Hematopoietic multipotent progenitor cell treated with erythropoietin and hydrocortisone succinate and interleukin-3 and kit ligand, for 8 days (in vitro differentiated cells): ENCODE results near the gene P2RY8.
"Not testable (repeated sequence)": the region's sequence is repeated elsewhere in the genome, so short reads cannot be mapped to it uniquely, and the experiment has no call there.

Experiments used
- DNase-seq: peaks from one replicate; pipeline ENCODE4 v3.0.0-alpha.2; 2015

The P2RY8 gene

DNA sequence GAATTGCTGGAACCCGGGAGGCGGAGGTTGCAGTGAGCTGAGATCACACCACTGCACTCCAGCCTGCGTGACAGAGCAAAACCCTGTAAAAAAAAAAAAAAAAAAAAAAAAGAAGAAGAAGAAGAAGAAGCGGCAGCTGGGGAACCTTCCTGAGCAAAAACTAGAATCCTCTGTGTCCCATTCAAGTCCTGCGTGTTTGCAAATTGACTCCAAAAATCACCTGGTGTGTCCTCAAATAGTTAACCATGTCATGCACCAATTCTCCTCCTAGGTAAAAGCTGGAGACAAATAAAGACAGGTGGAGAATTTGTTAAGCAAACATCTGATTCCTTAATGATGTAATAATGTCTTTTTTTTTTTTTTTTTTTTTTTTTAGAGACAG is 52.4 kb downstream of the P2RY8 start:
- no peak for DNase-seq

- no peak for DNase-seq
Measured at GRCh38 chrX:1483843-1484637, 52.9 kb downstream of the P2RY8 start.

- DNase-seq, result not testable (repeated sequence)
Measured at GRCh38 chrX:1482530-1482928, 54.5 kb downstream of the P2RY8 start.

GRCh38 chrX:1481636-1482529 is 55.1 kb downstream of the P2RY8 start:
- DNase-seq, result peak; percentile 85

GRCh38 chrX:1480082-1480785 is 56.8 kb downstream of the P2RY8 start:
- no peak for DNase-seq

DNA sequence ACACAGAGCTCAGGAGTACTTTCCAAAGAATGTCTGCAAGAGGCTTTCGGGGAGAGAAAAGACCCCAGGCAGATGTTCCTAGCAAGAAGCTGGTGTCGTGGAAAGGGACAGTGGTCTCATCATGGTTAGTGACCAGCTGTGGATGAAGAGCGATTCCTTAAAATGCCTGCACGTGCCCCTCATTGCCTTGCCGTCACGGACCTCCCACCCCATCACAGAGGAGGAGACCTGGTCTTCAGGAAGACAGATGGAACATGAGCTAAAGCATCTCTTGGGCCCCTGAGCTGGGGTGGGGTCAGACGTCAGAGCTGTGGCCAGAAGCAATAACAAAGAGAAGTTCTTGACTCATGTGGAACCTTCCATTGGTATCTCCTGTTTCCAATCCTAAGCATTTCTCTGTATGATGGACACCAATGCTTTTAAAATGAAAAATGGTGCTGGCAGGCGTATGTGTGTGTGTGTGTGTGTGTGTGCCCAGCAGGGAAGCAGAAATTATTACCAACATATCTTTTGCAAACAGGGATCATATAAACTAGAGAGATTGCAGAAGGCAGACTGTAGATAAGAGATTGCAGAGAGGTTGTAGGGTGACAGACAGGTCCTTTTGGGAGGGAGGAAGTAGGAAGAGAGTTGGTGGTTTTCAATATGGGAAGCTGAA is 59.1 kb downstream of the P2RY8 start:
- peak; percentile 82 for DNase-seq

DNA sequence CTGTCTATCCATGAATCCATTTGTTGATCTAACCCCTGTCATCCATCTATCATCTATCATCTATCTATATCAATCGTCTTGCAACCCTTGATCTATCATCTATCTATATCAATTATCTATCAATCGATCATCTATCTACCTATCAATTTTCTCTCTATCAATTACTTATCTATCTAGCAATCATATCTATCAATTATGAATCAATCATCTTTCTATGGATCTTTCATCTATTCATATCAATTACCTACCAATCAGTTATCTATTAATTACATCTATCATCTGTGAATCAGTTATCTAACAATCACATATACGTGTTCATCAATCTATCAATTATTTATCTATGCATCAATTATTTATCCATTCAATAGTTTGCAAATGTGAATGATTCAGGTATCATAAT is 59.8 kb downstream of the P2RY8 start:
- no peak for DNase-seq

- no peak for DNase-seq
Measured at GRCh38 chrX:1476682-1477081, 60.3 kb downstream of the P2RY8 start.

- DNase-seq, result no peak
Measured at GRCh38 chrX:1475881-1476280, 61.1 kb downstream of the P2RY8 start.

- no peak for DNase-seq
Measured at GRCh38 chrX:1475481-1475880, 61.5 kb downstream of the P2RY8 start.

DNA sequence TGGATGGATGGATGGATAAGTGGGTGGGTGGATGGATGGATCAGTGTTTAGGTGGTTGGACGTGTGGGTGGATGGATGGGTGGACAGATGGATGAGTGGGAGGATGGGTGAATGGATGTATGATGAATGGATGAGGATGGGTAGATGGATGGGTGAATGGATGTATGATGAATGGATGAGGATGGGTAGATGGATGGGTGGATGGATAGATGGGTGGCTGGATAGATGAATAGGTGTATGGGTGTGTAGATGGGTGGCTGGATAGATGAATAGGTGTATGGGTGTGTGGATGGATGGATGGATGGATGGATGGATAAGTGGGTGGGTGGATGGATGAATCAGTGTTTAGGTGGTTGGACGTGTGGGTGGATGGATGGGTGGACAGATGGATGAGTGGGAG is 62.4 kb downstream of the P2RY8 start:
- not testable (repeated sequence) for DNase-seq

DNA sequence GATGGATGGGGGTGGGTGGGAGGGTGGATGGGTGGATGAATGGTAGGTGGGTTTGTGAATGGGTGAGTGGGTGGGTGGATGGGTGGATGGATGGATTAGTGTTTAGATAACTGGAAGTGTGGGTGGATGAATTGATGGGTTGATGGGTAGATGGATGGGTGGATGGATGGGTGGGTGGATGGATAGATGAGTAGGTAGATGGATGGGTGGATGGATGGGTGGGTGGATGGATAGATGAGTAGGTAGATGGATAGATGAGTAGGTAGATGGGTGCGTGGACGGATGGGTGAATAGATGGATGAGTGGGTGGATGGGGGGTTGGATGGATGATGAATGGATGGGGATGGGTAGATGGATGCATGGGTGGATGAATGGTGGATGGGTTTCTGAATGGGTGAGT is 64.0 kb downstream of the P2RY8 start:
- no peak for DNase-seq

- peak; percentile 90 for DNase-seq
Measured at GRCh38 chrX:1468250-1468772, 68.7 kb downstream of the P2RY8 start.

DNA sequence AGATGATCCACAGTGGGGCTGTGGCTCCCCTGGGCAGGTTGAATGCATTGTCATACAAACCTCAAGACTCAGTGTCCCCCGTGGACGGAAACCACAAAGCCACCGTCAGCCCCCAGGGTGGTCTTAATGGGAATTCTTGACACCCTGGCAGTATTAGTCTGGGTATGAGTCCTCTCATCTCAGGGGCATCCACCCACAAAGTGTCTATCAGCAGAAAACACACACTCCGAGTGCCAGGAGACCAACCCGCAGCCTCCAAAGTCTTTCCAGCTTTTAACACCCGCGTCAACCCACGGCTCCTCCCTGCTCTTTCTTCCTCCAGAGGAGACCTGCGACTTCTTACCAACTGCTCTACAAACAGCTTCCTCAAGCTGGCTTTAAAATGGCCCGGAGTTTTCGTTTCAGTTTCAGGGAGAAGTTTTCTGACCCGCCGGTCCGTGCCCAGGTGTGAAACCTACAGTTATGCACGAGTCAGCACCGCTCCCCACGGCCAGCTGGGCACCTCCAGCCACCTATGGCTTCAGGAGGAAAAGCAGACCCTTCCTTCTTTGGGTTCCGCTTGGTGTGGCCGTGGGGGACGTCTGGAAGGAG is 69.9 kb downstream of the P2RY8 start:
- peak; percentile 49 for DNase-seq

GRCh38 chrX:1466232-1466661 is 70.7 kb downstream of the P2RY8 start:
- DNase-seq, result no peak

DNA sequence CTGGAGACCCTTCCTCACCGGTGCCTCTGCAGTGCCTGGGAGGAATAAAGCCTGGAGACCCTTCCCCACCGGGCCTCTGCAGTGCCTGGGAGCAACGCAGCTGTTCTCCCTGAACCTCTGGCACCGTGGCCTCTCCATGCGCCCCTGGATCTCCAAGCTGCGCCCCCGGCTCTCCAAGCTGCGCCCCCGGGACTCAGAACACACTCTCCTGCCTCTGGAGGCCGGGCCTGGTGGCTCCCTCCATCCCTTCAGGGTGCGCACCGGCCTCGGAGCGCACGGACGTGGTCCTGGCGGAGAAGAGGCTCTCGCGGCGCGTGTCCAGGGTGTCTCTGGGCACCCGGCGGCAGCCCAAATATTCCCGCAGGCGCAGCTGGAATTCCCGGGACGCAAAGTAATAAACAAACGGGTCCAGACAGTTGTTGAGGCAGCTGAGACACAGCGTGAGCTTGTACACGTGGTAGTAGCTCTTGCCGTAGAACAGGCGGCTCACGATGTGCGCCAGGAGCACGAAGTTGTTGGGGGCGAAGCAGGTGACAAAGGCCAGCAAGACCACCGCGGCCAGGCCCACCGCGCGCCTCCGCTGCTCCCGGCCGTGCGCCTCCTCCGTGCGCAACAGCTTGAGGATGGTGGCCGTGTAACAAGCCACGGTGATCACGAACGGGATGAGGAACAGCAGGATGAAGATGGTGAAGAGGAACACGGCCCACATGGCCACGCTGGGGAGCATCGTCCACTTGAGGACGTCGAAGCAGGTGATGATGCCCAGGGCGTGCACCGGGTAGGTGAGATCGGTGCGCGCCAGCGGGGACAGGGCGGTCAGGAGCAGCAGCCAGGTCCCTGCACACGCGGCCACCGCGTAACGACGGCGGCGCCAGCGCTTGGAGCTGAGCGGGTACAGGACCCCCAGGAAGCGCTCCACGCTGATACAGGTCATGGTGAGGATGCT is 71.4 kb downstream of the P2RY8 start:
- no peak for DNase-seq

- no peak for DNase-seq
Measured at GRCh38 chrX:1464971-1465285, 72.1 kb downstream of the P2RY8 start.

DNA sequence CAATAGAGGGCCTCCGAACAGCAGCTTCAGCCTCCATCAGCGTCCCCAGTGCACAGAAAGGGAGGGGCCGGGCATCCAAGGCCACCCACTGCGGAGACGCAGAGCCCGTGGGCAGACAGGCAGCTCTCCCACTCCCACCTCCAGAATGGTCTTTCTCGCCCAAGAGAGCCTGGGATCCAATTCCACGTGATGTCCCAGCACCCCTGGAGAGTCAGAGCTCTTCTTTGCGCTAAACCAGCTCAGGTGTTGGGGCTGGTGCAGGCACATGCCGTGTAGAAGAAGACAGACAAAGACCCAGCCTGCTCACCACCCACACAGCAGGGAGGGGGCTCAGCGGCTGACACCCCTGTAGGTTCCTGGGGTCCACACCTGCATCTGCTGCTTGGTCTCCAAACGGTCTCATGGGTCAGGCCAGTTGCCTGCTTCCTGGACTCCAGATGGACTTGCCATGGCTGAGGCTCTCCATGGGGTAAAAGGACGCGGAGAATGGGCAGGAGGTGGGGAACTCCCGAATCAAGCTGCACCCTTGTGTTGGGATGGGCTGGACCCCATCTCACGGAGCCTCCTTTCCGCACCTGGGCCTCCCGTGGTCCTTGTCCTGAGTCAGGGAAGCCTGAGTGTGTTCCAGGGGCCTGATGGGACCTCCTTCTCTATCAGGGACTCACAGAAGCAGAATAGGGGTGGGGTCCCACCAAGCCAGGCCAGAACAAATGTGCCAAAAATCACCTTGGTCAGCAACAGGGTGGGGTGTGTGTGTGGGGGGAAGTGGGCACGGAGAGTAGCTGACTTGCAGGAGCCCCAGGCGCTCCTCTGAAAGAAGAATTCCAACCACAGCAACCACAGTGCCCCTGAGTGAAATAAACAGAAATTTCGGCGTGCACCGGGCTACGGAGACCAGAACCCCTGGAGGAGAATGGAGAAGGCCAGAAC is 72.7 kb downstream of the P2RY8 start:
- no peak for DNase-seq

DNA sequence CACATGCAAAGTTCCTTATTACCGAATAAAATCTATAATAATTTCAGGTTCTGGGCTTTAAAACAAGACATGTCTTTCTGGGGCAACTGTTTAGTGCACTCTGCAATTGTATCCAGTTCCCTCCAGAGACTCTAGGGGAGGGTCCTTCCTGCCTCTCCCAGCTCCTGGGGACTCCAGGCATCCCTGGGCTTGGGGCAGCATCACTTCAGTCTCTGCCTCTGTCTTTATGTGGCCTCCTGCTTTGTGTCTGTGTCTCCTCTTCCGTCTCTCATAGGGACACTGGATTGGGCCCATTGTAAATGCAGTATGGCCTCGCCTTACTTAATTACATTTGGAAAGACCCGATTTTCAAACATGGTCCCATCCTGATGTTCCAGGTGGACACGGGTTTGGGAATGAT is 73.4 kb downstream of the P2RY8 start:
- DNase-seq, result no peak
